A549 (cell line): ENCODE data around the gene CDK19. TPM values are rescaled to one million over a fixed set of nuclear protein-coding genes. Genes with fewer than 3 reads are reported as not detected.

Experiments used
- ATAC-seq, 2 experiments: fragments of 200-7000 bp in 1 of 2; fragments of >200 bp in 1 of 2; cut with Nextera tagmentation in 1 of 2; cut with Tn5 transposase in 1 of 2; 3 replicates each; pipeline versions ENCODE4 v1.8.0 to v1.9.1; 2018 to 2020; ENCODE audit warnings: mild to moderate bottlenecking in 1 of 2, moderate library complexity in 1 of 2
- CTCF ChIA-PET: fragments of 300-600 bp; sonication (Branson Sonifier 250); formaldehyde crosslinking; extraction: SDS; loops from one replicate; lab custom pipeline; 2021; ENCODE audit warnings: antibody characterized with exemption, inconsistent platforms; lab: Yijun Ruan, JAX
- POLR2A ChIA-PET: fragments of 350-600 bp; formaldehyde crosslinking; extraction: SDS; loops from one replicate; lab custom pipeline; 2021; ENCODE audit warnings: antibody characterized with exemption, inconsistent platforms; lab: Yijun Ruan, JAX
- DNase-seq, 2 experiments: peaks; one replicate each; pipeline versions ENCODE4 v3.0.0 to v3.0.0-alpha.2; 2011 to 2016; ENCODE audit warnings: low read depth in 1 of 2, low spot score in 1 of 2
- FAIRE-seq: peaks from 2 replicates; lab custom pipeline; 2011; peaks lifted over from hg19 to GRCh38; lab: Jason Lieb, UNC
- H3K27ac ChIP-seq, 2 experiments: fragments of >200 bp; sonication (Bioruptor Twin); formaldehyde crosslinking; 3 replicates each; pipeline ENCODE4 v1.5.1; 2016 to 2017
- H3K4me1 ChIP-seq: fragments of >200 bp; sonication (Bioruptor Twin); formaldehyde crosslinking; 3 replicates; pipeline ENCODE4 v1.6.1; 2016
- H3K4me2 ChIP-seq: fragments of >200 bp; sonication (Bioruptor Twin); formaldehyde crosslinking; 3 replicates; pipeline ENCODE4 v1.6.1; 2016
- H3K4me3 ChIP-seq: fragments of >200 bp; sonication (Bioruptor Twin); formaldehyde crosslinking; 3 replicates; pipeline ENCODE4 v1.5.1; 2016
- H3K9me3 ChIP-seq: fragments of >200 bp; sonication (Bioruptor Twin); formaldehyde crosslinking; 3 replicates; pipeline ENCODE4 v1.6.1; 2016
- ATOH8 ChIP-seq: fragments of 250-450 bp; sonication (Bioruptor Pico); IDR thresholded peaks from 2 replicates; pipeline ENCODE4 v1.5.0; 2020; ENCODE audit warnings: low read depth, mild to moderate bottlenecking, moderate library complexity
- BHLHE40 ChIP-seq: IDR thresholded peaks from 2 replicates; pipeline ENCODE4 v1.6.1; 2012; ENCODE audit warnings: low read depth, low read length, inconsistent platforms
- CBX8 ChIP-seq: fragments of 200-600 bp; sonication (generic); IDR thresholded peaks from 2 replicates; pipeline ENCODE4 v1.6.1; 2016
- CEBPB ChIP-seq, 2 experiments: fragments of >200 bp in 1 of 2; sonication (Bioruptor Twin) in 1 of 2; formaldehyde crosslinking in 1 of 2; IDR thresholded peaks; 2 replicates each; pipeline ENCODE4 v1.6.1; 2012 to 2016
- CHD2 ChIP-seq: fragments of 150-350 bp; IDR thresholded peaks from 2 replicates; pipeline ENCODE4 v1.6.1; 2014; ENCODE audit warnings: low read length; ENCODE audit not compliant: partially characterized antibody
- CHD4 ChIP-seq: fragments of 200-600 bp; sonication (generic); IDR thresholded peaks from 2 replicates; pipeline ENCODE4 v1.6.1; 2016; ENCODE audit warnings: antibody characterized with exemption, mild to moderate bottlenecking, borderline replicate concordance
- E2F6 ChIP-seq: IDR thresholded peaks from 2 replicates; pipeline ENCODE4 v1.6.1; 2012; ENCODE audit warnings: low read depth, borderline replicate concordance
- ELK1 ChIP-seq: fragments of 150-350 bp; IDR thresholded peaks from 2 replicates; pipeline ENCODE4 v1.6.1; 2014; ENCODE audit warnings: low read depth, mild to moderate bottlenecking, low read length
- FOXS1 ChIP-seq: fragments of 250-450 bp; sonication (Bioruptor Pico); IDR thresholded peaks from 2 replicates; pipeline ENCODE4 v1.5.0; 2020; ENCODE audit warnings: mild to moderate bottlenecking, moderate library complexity
- HDAC2 ChIP-seq: fragments of 200-600 bp; sonication (generic); IDR thresholded peaks from 2 replicates; pipeline ENCODE4 v1.6.1; 2016
- HES2 ChIP-seq: fragments of >200 bp; sonication (Bioruptor Twin); formaldehyde crosslinking; IDR thresholded peaks from 2 replicates; pipeline ENCODE4 v1.6.1; 2016
- HEYL ChIP-seq: fragments of 250-450 bp; sonication (Bioruptor Pico); IDR thresholded peaks from 2 replicates; pipeline ENCODE4 v1.8.0; 2021; ENCODE audit warnings: mild to moderate bottlenecking, moderate library complexity
- HMGXB4 ChIP-seq: fragments of 250-450 bp; sonication (Bioruptor Pico); IDR thresholded peaks from 2 replicates; pipeline ENCODE4 v1.5.0; 2021; ENCODE audit warnings: mild to moderate bottlenecking, moderate library complexity, borderline replicate concordance
- HOXA7 ChIP-seq: fragments of 250-450 bp; sonication (Bioruptor Pico); IDR thresholded peaks from 2 replicates; pipeline ENCODE4 v1.5.0; 2020; ENCODE audit warnings: mild to moderate bottlenecking, moderate library complexity
- HOXB13 ChIP-seq: fragments of 250-450 bp; sonication (Bioruptor Pico); IDR thresholded peaks from 2 replicates; pipeline ENCODE4 v1.5.0; 2020; ENCODE audit warnings: low read depth, mild to moderate bottlenecking, moderate library complexity
- HOXB5 ChIP-seq: fragments of 250-450 bp; sonication (Bioruptor Pico); IDR thresholded peaks from 2 replicates; pipeline ENCODE4 v1.5.0; 2020; ENCODE audit warnings: mild to moderate bottlenecking, moderate library complexity
- JUNB ChIP-seq: fragments of >200 bp; sonication (Bioruptor Twin); formaldehyde crosslinking; IDR thresholded peaks from 2 replicates; pipeline ENCODE4 v1.6.1; 2016
- MYC ChIP-seq: IDR thresholded peaks from 2 replicates; pipeline ENCODE4 v1.6.1; 2012; ENCODE audit warnings: mild to moderate bottlenecking, inconsistent platforms, low read length, improper control_type of control experiment, borderline replicate concordance
- NFE2L2 ChIP-seq: fragments of 150-350 bp; conservative IDR thresholded peaks from 2 replicates; pipeline ENCODE4 v1.6.1; 2014; ENCODE audit warnings: low read length
- NPAS2 ChIP-seq: fragments of 250-450 bp; sonication (Bioruptor Pico); IDR thresholded peaks from 2 replicates; pipeline ENCODE4 v1.8.0; 2022; ENCODE audit warnings: mild to moderate bottlenecking, moderate library complexity, borderline replicate concordance
- NR3C1 ChIP-seq: fragments of >200 bp; sonication (Bioruptor Twin); formaldehyde crosslinking; IDR thresholded peaks from 3 replicates; pipeline ENCODE4 v1.6.1; 2017
- PBX3 ChIP-seq: IDR thresholded peaks from 2 replicates; pipeline ENCODE4 v1.6.1; 2012
- RAD21 ChIP-seq, 2 experiments: fragments of >200 bp in 1 of 2; sonication (Bioruptor Twin) in 1 of 2; formaldehyde crosslinking in 1 of 2; IDR thresholded peaks in 1 of 2; conservative IDR thresholded peaks in 1 of 2; 2 replicates in 1 of 2; 3 replicates in 1 of 2; pipeline ENCODE4 v1.6.1; 2012 to 2018; ENCODE audit warnings: inconsistent platforms in 1 of 2
- RARB ChIP-seq: fragments of 250-450 bp; sonication (Bioruptor Pico); IDR thresholded peaks from 2 replicates; pipeline ENCODE4 v1.8.0; 2021; ENCODE audit warnings: mild to moderate bottlenecking, moderate library complexity
- RCOR1 ChIP-seq: fragments of 150-350 bp; IDR thresholded peaks from 2 replicates; pipeline ENCODE4 v1.6.1; 2014; ENCODE audit warnings: antibody characterized with exemption, low read length, low read depth
- RFX5 ChIP-seq: fragments of 450-650 bp; IDR thresholded peaks from 2 replicates; pipeline ENCODE4 v1.7.1; 2014; ENCODE audit warnings: antibody characterized with exemption, mild to moderate bottlenecking, moderate library complexity
- RNF2 ChIP-seq: fragments of 200-600 bp; sonication (generic); IDR thresholded peaks from 2 replicates; pipeline ENCODE4 v1.6.1; 2016; ENCODE audit warnings: low read depth, mild to moderate bottlenecking, antibody characterized with exemption, moderate library complexity, borderline replicate concordance
- TFCP2L1 ChIP-seq: fragments of 250-450 bp; sonication (Bioruptor Pico); IDR thresholded peaks from 2 replicates; pipeline ENCODE4 v1.5.0; 2021; ENCODE audit warnings: mild to moderate bottlenecking
- USF2 ChIP-seq: fragments of 450-650 bp; IDR thresholded peaks from 2 replicates; pipeline ENCODE4 v1.6.1; 2014; ENCODE audit warnings: antibody characterized with exemption
- ZSCAN20 ChIP-seq: fragments of 250-450 bp; sonication (Bioruptor Pico); IDR thresholded peaks from 2 replicates; pipeline ENCODE4 v1.8.0; 2022; ENCODE audit warnings: mild to moderate bottlenecking, moderate library complexity
- WGBS: methylation state at CpG from one replicate; pipeline ENCODE4 v1.1.6; 2017; ENCODE audit errors: missing lambda C conversion rate; 5-methylcytosine and 5-hydroxymethylcytosine counted together
- polyA plus RNA-seq, 4 experiments: library from polyadenylated mRNA; depleted of rRNA in 3 of 4; stranded (reverse); fragments of >200 nt; fragmentation: RNase III in 1 of 4; extraction: RNeasy Plus Mini Kit Qiagen cat#74134 plus additional on column Dnase treatment in 1 of 4; gene quantifications; 2 replicates in 3 of 4; 3 replicates in 1 of 4; pipeline ENCODE4 v1.2.3, GENCODE V29; 2011 to 2017

Gene CDK19
- polyA plus RNA-seq, 2 of the 4 experiments (the other 2 are of a cell fraction) = 7.1 to 18.6 TPM

GRCh38 chr6:110653381-110653780 lies 161.9 kb downstream of the CDK19 start:
- DNase-seq = no peak
- 97% methylated on average over 1 of the region's 1 CpG for WGBS
- ChIA-PET POLR2A (no interaction called here), CTCF (no interaction called here)
- no peak for TF ChIP-seq ATOH8 (CRISPR knock-in tag)
- TF ChIP-seq HDAC2 = no peak
- TF ChIP-seq TFCP2L1 (CRISPR knock-in tag) = no peak
- no peak for TF ChIP-seq HES2
- TF ChIP-seq MYC = no peak
- no peak for TF ChIP-seq CHD4
- no peak for TF ChIP-seq RARB (CRISPR knock-in tag)
- no peak for TF ChIP-seq BHLHE40
- no peak for TF ChIP-seq CBX8
- TF ChIP-seq E2F6 = no peak
- TF ChIP-seq RCOR1 = no peak
- no peak for TF ChIP-seq FOXS1 (CRISPR knock-in tag)
- no peak for TF ChIP-seq HOXB5 (CRISPR knock-in tag)
- no peak for TF ChIP-seq USF2
- TF ChIP-seq NPAS2 (CRISPR knock-in tag) = no peak
- TF ChIP-seq ELK1 = no peak
- TF ChIP-seq CHD2 = no peak
- no peak for TF ChIP-seq RFX5
- H3K27ac ChIP-seq = peak overlapping the region in 1 of 2 experiments; percentile 53; a peak in 1 of 6 replicates
- H3K4me3 ChIP-seq = no peak overlapping the region
- no peaks in the 10 kb centered on the region for H3K9me3 ChIP-seq
- FAIRE-seq = no peak
- ATAC-seq = no peak
- peak overlapping the region; percentile 52; the same call in 2 of the 3 replicates for H3K4me2 ChIP-seq
- peaks cover 24% of the 10 kb centered on the region for H3K4me1 ChIP-seq

GRCh38 chr6:110652520-110652919 lies 162.7 kb downstream of the CDK19 start:
- H3K27ac ChIP-seq = peak overlapping the region in 1 of 2 experiments; percentile 53; a peak in 1 of 6 replicates
- H3K4me3 ChIP-seq = no peak overlapping the region
- ATAC-seq = no peak
- peaks cover 24% of the 10 kb centered on the region for H3K4me1 ChIP-seq
- POLR2A ChIA-PET = no interaction called here
- no peak overlapping the region; the same call in 2 of the 3 replicates for H3K4me2 ChIP-seq
- no peak for TF ChIP-seq NFE2L2
- TF ChIP-seq PBX3 = no peak
- no peak for TF ChIP-seq ZSCAN20 (CRISPR knock-in tag)
- no peak for TF ChIP-seq CHD4
- TF ChIP-seq CEBPB (IDR thresholded peaks at IDR 0.05) = no peak
- TF ChIP-seq HMGXB4 (CRISPR knock-in tag) = no peak
- TF ChIP-seq CBX8 = no peak
- TF ChIP-seq HOXB13 = no peak
- TF ChIP-seq JUNB = no peak
- TF ChIP-seq HDAC2 = no peak
- TF ChIP-seq RNF2 = no peak
- TF ChIP-seq HOXA7 (CRISPR knock-in tag) = no peak
- TF ChIP-seq NR3C1 = no peak
- TF ChIP-seq RAD21 (conservative IDR thresholded peaks at IDR 0.05 in 1 of 2, IDR thresholded peaks at IDR 0.05 in 1 of 2) = no peak
- no peak for TF ChIP-seq HEYL (CRISPR knock-in tag)
- TF ChIP-seq, all 56 proteins: peak for 0
- no peak for DNase-seq
- H3K9me3 ChIP-seq = no peaks in the 10 kb centered on the region
- no peak for FAIRE-seq
- CTCF ChIA-PET = no interaction called here
- 89% methylated on average over 4 of the region's 4 CpGs for WGBS
